K562 (cell line): ENCODE results near the gene LRIT3. TPM values are rescaled to one million over a fixed set of nuclear protein-coding genes. Genes with fewer than 3 reads are reported as not detected.

Experiments
- ARID1B ChIP-seq: fragments of 450-650 bp; IDR thresholded peaks from 2 replicates; pipeline ENCODE4 v1.6.1; 2016; ENCODE audit warnings: antibody characterized with exemption, mild to moderate bottlenecking, inconsistent platforms
- ATF7 ChIP-seq: fragments of 450-650 bp; IDR thresholded peaks from 2 replicates; pipeline ENCODE4 v1.7.1; 2014; ENCODE audit warnings: mild to moderate bottlenecking, moderate library complexity
- CHD2 ChIP-seq: IDR thresholded peaks from 2 replicates; pipeline ENCODE4 v1.6.1; 2011; ENCODE audit warnings: low read depth, low read length
- JUN ChIP-seq, 2 experiments: sonication (generic) in 1 of 2; formaldehyde crosslinking in 1 of 2; IDR thresholded peaks; 2 replicates each; pipeline versions ENCODE4 v1.6.1 to v1.8.0; 2012 to 2022; ENCODE audit warnings: borderline replicate concordance in 2 of 2, mild to moderate bottlenecking in 2 of 2, improper control_type of control experiment in 1 of 2, low read depth in 1 of 2, low read length in 1 of 2, missing genetic modification reagents in 1 of 2
- NR2C1 ChIP-seq, 2 experiments: fragments of 450-650 bp; IDR thresholded peaks; 2 replicates each; pipeline ENCODE4 v1.6.1; 2017; ENCODE audit warnings: mild to moderate bottlenecking in 2 of 2, antibody characterized with exemption in 1 of 2, inconsistent platforms in 1 of 2, missing compliant biosample characterization in 1 of 2, missing genetic modification characterization in 1 of 2
- RAD21 ChIP-seq, 2 experiments: fragments of 250-450 bp in 1 of 2; fragments of 450-650 bp in 1 of 2; sonication (Bioruptor Pico) in 1 of 2; formaldehyde crosslinking in 1 of 2; IDR thresholded peaks in 1 of 2; conservative IDR thresholded peaks in 1 of 2; 2 replicates each; pipeline versions ENCODE4 v1.4.0 to v1.8.0; 2020 to 2022; ENCODE audit warnings: mild to moderate bottlenecking in 2 of 2, moderate library complexity in 1 of 2
- RB1 ChIP-seq: fragments of 450-650 bp; IDR thresholded peaks from 2 replicates; pipeline ENCODE4 v1.6.1; 2017; ENCODE audit warnings: low read depth, mild to moderate bottlenecking
- SRSF7 ChIP-seq: fragments of 200-400 bp; formaldehyde crosslinking; optimal IDR thresholded peaks from 2 replicates; pipeline ENCODE3; 2017; ENCODE audit warnings: mild to moderate bottlenecking, low read depth, low read length
- ZBED1 ChIP-seq: IDR thresholded peaks from 2 replicates; pipeline ENCODE4 v1.6.1; 2014
- ZNF174 ChIP-seq: fragments of 250-450 bp; sonication (Bioruptor Pico); IDR thresholded peaks from 2 replicates; pipeline ENCODE4 v1.4.0; 2020; ENCODE audit warnings: mild to moderate bottlenecking
- ZNF197 ChIP-seq: fragments of 200-800 bp; sonication (Bioruptor generic); IDR thresholded peaks from 2 replicates; pipeline ENCODE4 v1.6.1; 2016; ENCODE audit warnings: low read depth, missing genetic modification characterization, missing compliant biosample characterization
- ZNF274 ChIP-seq: IDR thresholded peaks from 2 replicates; pipeline ENCODE4 v1.6.1; 2011; ENCODE audit warnings: low read depth, mild to moderate bottlenecking, low read length, moderate library complexity, borderline replicate concordance
- ZNF589 ChIP-seq: fragments of 200-800 bp; sonication (Bioruptor generic); IDR thresholded peaks from 2 replicates; pipeline ENCODE4 v1.6.1; 2016; ENCODE audit warnings: low read depth, missing genetic modification characterization, missing compliant biosample characterization
- polyA plus RNA-seq, 8 experiments: library from polyadenylated mRNA; depleted of rRNA in 4 of 8; stranded (reverse) in 5 of 8; unstranded in 3 of 8; fragments of >200 nt; fragmentation: Nextera tagmentation in 2 of 8; fragmentation: Illumina TruSeq in 1 of 8; extraction: Ambion mirVana in 2 of 8; extraction: Trizol in 1 of 8; gene quantifications; 2 replicates each; pipeline versions ENCODE4 v1.2.1 to v1.2.3, GENCODE V29; 2011 to 2014; ENCODE audit warnings: inconsistent platforms in 1 of 8, missing spikeins in 1 of 8
- total RNA-seq, 7 experiments: library from RNA; depleted of rRNA in 6 of 7; stranded (reverse); fragments of >200 nt in 6 of 7; fragmentation: Illumina TruSeq in 2 of 7; extraction: Trizol in 2 of 7; gene quantifications; 2 replicates each; pipeline versions ENCODE4 v1.2.1 to v1.2.3, GENCODE V29; 2011 to 2021; ENCODE audit warnings: low replicate concordance in 1 of 7
- TF ChIP-seq, protein P1 (sequence below), 2 experiments: fragments of 200-800 bp in 1 of 2; sonication (Bioruptor generic) in 1 of 2; sonication (generic) in 1 of 2; formaldehyde crosslinking in 1 of 2; IDR thresholded peaks in 1 of 2; conservative IDR thresholded peaks in 1 of 2; 2 replicates each; pipeline versions ENCODE4 v1.5.0 to v1.6.1; 2016 to 2020; ENCODE audit warnings: missing compliant biosample characterization in 1 of 2, missing genetic modification characterization in 1 of 2, missing genetic modification reagents in 1 of 2
- TF ChIP-seq, protein P2 (sequence below): fragments of 450-650 bp; IDR thresholded peaks from 2 replicates; pipeline ENCODE4 v1.6.1; 2016; ENCODE audit warnings: mild to moderate bottlenecking
- TF ChIP-seq, protein P3 (sequence below): fragments of 450-650 bp; IDR thresholded peaks from 2 replicates; pipeline ENCODE4 v1.6.1; 2016; ENCODE audit warnings: low read depth, mild to moderate bottlenecking, moderate library complexity
- TF ChIP-seq, protein P4 (sequence below): fragments of 450-650 bp; IDR thresholded peaks from 2 replicates; pipeline ENCODE4 v1.6.1; 2017; ENCODE audit warnings: mild to moderate bottlenecking, moderate library complexity
- TF ChIP-seq, protein P5 (sequence below): fragments of 450-650 bp; formaldehyde crosslinking; IDR thresholded peaks from 2 replicates; pipeline ENCODE4 v1.4.0; 2022; ENCODE audit warnings: mild to moderate bottlenecking, moderate library complexity
- TF ChIP-seq, protein P6 (sequence below): fragments of 250-450 bp; sonication (Bioruptor Pico); IDR thresholded peaks from 2 replicates; pipeline ENCODE4 v1.9.0; 2021; ENCODE audit warnings: mild to moderate bottlenecking

LRIT3 gene
- total and polyA plus RNA-seq, 9 of the 15 experiments (the other 6 are each of a cell fraction or from before 2014, with no cell fraction given), result 0.04 to 0.10 (median 0.04) TPM; not detected in 4

DNA sequence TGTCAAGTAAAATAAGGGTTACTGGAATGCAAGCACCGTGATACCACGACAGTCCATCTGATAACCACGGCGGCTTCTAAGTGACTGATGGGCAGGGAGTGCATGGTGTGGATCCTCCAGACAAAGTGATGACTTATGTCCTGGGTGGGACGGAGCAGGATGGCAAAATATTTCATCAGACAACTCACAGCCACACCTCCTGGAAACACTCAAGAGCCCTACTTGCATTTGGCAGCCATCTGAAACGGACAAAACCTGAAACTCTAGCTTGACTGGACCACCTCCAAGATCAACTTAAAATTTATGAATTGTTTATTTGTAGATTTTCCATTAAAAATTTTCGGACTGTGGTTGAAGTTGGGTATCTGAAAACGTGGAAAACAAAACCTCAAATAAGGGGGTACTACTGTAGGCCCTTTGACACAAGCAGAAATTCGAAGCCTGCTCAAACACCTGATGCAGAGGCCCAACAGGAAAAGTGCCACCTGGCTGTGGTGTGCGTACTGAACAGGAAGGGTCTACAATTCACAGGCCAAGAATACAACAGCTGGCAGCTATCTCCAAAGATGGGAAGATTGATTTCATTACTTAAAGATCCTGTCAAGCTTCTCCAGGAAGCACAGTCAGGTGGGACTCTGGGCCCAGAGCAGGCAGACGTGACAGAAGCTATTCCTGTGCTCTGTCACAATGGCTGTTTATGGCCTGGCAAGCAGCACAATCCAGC, 26.0 kb downstream of the LRIT3 start (continued):
- TF ChIP-seq ZNF197 (CRISPR knock-in tag) (peak; percentile 74; the same call in 1 of the 2 replicates), ATF7 (peak; percentile 67), ZNF174 (CRISPR knock-in tag) (no peak), JUN (IDR thresholded peaks at IDR 0.05; ENCODE audit: borderline replicate concordance, low read depth, low read length) (peak; percentile 56; the same call in 1 of the 2 replicates), JUN (CRISPR knock-in tag; IDR thresholded peaks at IDR 0.05; ENCODE audit: borderline replicate concordance) (no peak), NR2C1 (IDR thresholded peaks at IDR 0.05) (no peak), NR2C1 (tag; IDR thresholded peaks at IDR 0.05) (0 out of 2 replicates have a peak, but pooled peaks have one; percentile 36), CHD2 (no peak), SRSF7 (no peak), RAD21 (CRISPR knock-in tag; conservative IDR thresholded peaks at IDR 0.05 in 1 of 2, IDR thresholded peaks at IDR 0.05 in 1 of 2) (no peak), RB1 (no peak), ZNF589 (CRISPR knock-in tag) (peak; percentile 98), ZBED1 (no peak), ZNF274 (no peak), ARID1B (peak; percentile 31; the same call in 1 of the 2 replicates)
- TF ChIP-seq, protein P1, sequence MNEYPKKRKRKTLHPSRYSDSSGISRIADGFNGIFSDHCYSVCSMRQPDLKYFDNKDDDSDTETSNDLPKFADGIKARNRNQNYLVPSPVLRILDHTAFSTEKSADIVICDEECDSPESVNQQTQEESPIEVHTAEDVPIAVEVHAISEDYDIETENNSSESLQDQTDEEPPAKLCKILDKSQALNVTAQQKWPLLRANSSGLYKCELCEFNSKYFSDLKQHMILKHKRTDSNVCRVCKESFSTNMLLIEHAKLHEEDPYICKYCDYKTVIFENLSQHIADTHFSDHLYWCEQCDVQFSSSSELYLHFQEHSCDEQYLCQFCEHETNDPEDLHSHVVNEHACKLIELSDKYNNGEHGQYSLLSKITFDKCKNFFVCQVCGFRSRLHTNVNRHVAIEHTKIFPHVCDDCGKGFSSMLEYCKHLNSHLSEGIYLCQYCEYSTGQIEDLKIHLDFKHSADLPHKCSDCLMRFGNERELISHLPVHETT (CRISPR knock-in tag; conservative IDR thresholded peaks at IDR 0.05 in 1 of 2, IDR thresholded peaks at IDR 0.05 in 1 of 2), result no peak
- TF ChIP-seq, protein P2, sequence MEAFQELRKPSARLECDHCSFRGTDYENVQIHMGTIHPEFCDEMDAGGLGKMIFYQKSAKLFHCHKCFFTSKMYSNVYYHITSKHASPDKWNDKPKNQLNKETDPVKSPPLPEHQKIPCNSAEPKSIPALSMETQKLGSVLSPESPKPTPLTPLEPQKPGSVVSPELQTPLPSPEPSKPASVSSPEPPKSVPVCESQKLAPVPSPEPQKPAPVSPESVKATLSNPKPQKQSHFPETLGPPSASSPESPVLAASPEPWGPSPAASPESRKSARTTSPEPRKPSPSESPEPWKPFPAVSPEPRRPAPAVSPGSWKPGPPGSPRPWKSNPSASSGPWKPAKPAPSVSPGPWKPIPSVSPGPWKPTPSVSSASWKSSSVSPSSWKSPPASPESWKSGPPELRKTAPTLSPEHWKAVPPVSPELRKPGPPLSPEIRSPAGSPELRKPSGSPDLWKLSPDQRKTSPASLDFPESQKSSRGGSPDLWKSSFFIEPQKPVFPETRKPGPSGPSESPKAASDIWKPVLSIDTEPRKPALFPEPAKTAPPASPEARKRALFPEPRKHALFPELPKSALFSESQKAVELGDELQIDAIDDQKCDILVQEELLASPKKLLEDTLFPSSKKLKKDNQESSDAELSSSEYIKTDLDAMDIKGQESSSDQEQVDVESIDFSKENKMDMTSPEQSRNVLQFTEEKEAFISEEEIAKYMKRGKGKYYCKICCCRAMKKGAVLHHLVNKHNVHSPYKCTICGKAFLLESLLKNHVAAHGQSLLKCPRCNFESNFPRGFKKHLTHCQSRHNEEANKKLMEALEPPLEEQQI, result no peak
- TF ChIP-seq, protein P3, sequence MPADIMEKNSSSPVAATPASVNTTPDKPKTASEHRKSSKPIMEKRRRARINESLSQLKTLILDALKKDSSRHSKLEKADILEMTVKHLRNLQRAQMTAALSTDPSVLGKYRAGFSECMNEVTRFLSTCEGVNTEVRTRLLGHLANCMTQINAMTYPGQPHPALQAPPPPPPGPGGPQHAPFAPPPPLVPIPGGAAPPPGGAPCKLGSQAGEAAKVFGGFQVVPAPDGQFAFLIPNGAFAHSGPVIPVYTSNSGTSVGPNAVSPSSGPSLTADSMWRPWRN, result no peak
- TF ChIP-seq, protein P4, sequence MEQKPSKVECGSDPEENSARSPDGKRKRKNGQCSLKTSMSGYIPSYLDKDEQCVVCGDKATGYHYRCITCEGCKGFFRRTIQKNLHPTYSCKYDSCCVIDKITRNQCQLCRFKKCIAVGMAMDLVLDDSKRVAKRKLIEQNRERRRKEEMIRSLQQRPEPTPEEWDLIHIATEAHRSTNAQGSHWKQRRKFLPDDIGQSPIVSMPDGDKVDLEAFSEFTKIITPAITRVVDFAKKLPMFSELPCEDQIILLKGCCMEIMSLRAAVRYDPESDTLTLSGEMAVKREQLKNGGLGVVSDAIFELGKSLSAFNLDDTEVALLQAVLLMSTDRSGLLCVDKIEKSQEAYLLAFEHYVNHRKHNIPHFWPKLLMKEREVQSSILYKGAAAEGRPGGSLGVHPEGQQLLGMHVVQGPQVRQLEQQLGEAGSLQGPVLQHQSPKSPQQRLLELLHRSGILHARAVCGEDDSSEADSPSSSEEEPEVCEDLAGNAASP, result no peak
- TF ChIP-seq, protein P5, sequence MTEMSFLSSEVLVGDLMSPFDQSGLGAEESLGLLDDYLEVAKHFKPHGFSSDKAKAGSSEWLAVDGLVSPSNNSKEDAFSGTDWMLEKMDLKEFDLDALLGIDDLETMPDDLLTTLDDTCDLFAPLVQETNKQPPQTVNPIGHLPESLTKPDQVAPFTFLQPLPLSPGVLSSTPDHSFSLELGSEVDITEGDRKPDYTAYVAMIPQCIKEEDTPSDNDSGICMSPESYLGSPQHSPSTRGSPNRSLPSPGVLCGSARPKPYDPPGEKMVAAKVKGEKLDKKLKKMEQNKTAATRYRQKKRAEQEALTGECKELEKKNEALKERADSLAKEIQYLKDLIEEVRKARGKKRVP, result peak; percentile 92
- TF ChIP-seq, protein P6, sequence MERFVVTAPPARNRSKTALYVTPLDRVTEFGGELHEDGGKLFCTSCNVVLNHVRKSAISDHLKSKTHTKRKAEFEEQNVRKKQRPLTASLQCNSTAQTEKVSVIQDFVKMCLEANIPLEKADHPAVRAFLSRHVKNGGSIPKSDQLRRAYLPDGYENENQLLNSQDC, result no peak
